ENCODE measurements around the gene SLC25A47. TPM values are rescaled to one million over a fixed set of nuclear protein-coding genes. Genes with fewer than 3 reads are reported as not detected.
"Not testable (repeated sequence)": the region's sequence is repeated elsewhere in the genome, so short reads cannot be mapped to it uniquely, and the experiment has no call there.

The SLC25A47 gene, protein sequence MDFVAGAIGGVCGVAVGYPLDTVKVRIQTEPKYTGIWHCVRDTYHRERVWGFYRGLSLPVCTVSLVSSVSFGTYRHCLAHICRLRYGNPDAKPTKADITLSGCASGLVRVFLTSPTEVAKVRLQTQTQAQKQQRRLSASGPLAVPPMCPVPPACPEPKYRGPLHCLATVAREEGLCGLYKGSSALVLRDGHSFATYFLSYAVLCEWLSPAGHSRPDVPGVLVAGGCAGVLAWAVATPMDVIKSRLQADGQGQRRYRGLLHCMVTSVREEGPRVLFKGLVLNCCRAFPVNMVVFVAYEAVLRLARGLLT
- total RNA-seq (2014; rRNA removed; shearing (Covaris generic)): 0.07 and 0.18 TPM in 2 replicates

DNA sequence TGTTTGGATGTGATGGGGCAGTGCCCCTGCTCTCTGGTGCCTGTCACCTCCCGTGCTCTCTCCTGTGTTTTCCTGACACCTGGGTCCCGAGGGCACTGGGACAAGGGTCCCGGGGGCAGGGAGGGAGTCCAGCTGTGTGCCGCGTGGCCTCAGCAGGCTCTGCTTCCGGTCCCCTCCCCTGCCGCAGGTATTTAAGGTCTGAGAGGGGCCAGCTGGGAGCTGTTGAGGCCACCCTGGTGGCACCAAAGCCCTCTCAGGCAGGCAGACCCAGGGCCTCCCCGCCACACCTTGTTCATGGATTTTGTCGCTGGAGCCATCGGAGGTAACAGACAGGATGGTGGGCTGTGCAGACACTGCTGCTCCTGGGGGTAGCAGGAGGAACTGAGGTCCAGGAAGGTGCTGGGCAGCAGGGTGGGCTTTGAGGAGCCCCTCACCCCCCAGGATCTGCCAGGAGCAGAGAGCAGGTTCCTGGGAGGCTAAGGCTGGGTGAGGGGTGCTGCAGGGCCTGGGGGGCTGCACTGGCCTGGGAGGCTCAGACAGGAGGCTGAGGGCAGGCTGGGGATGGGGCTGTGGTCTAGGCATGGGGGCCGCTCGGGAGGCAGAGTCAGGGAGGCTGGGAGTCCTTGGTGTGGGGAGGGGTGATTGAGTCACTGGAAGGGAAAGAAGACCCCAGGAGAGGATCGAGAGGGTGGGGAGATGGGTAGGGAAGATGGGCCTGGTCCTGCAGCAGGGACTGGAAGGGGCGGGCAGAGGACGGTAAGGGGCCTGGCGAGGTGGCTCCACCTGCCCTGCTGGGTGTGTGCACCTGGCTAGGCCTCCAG is at the start of gene SLC25A47:
Gene SLC25A47 (plus strand): TSS at position 219 of the 821 bp plus-strand sequence. CDS start 76 bp downstream, at position 295.
- no peaks in the 10 kb centered on the region for H3K27me3 ChIP-seq (ENCODE audit: control insufficient read depth, insufficient read depth, low read length)
- DNase-seq: no peak
- no peaks in the 10 kb centered on the region for H3K36me3 ChIP-seq (replicated peaks; ENCODE audit: control insufficient read depth, insufficient read depth, low read length)
- H3K4me3 ChIP-seq (ENCODE audit: insufficient read depth, low read depth, low read length): no peak within 1 kb of the TSS

DNA sequence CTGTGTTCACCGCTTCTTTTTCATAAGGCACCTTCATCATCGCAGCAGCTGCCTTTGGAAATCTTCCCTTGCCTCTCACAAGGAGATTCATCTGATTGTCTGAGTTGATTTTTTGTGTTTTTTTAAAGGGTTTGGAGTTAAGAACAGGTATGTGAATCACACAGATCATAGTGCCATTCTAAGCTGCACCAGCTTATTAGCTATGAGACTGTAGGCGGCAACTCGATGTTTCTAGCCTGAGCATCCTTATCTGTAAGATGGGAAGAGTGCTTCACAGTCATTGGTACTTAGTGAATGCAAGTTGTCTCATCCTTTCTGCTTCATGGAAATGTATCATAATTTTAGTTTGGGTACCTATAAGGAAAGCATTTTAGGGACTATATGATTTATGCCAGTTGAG is 48.9 kb upstream of the SLC25A47 start:
- Histone ChIP-seq H3K36me3 (replicated peaks; ENCODE audit: control insufficient read depth, insufficient read depth, low read length) (peaks cover 5% of the 10 kb centered on the region), H3K4me3 (ENCODE audit: insufficient read depth, low read depth, low read length) (no peak overlapping the region), H3K27me3 (ENCODE audit: control insufficient read depth, insufficient read depth, low read length) (no peaks in the 10 kb centered on the region)
- DNase-seq: no peak

DNA sequence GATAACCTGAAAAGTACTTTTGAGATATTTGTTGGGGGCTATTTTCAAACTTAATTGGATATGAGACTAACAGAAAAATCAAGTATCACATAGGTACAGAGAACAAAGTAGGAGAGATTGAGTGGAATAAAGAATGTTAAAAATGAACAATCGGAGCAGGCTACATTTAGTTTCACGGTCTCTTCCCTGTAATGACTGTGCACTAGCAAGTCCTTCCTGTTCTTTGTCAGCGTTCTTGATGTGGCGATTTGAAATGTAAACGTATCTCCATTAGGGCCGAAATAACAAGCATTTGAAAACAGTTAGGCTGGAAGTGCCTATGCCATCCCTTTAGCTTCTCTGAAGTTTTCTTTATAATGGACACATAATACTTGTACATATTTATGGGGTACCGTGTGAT is 47.9 kb upstream of the SLC25A47 start:
- H3K36me3 ChIP-seq (replicated peaks; ENCODE audit: control insufficient read depth, insufficient read depth, low read length): peaks cover 5% of the 10 kb centered on the region
- no peak overlapping the region for H3K4me3 ChIP-seq (ENCODE audit: insufficient read depth, low read depth, low read length)
- no peak for DNase-seq
- H3K27me3 ChIP-seq (ENCODE audit: control insufficient read depth, insufficient read depth, low read length): no peaks in the 10 kb centered on the region

DNA sequence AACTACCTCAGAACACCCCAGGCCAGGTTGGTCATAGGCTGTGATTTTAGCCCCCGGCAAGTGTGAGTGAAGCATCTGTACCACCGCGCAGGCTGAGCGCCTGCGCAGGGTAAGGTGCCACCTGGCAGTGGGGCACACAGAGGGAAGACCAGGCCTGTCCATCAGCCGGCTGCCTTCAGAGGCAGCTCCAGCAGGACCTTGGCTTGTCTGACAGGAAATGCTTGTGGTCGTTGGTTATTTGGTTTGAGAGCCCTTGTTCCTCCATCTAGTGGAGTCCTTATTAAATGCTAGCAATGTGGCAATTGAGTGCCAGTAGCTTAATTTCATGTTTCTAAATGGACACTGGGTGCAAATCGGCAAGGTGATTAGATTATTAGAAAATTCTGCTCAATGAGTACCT is 44.4 kb upstream of the SLC25A47 start:
- no peak for DNase-seq
- no peak overlapping the region for H3K4me3 ChIP-seq (ENCODE audit: insufficient read depth, low read depth, low read length)
- no peaks in the 10 kb centered on the region for H3K27me3 ChIP-seq (ENCODE audit: control insufficient read depth, insufficient read depth, low read length)
- H3K36me3 ChIP-seq (replicated peaks; ENCODE audit: control insufficient read depth, insufficient read depth, low read length): peaks cover 5% of the 10 kb centered on the region

DNA sequence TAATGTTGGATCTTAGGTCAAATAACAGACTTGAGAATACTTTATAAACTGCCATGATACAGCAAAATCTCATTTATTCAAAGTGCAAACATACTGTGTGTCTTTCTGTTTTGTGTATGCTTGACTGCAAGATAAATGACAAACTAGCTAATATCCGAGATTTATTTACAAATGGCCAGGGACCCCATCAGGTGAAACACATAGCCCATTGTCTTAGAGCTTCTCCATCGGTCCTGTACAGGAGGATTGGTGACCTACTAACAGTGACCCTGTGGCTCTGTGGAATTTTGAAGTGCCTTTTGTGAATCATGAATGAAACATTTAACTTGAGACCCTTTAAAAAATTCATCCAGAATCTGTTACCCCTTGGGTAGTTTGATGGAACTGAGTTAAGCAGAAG is 44.0 kb upstream of the SLC25A47 start:
- H3K4me3 ChIP-seq (ENCODE audit: insufficient read depth, low read depth, low read length): no peak overlapping the region
- H3K36me3 ChIP-seq (replicated peaks; ENCODE audit: control insufficient read depth, insufficient read depth, low read length): peaks cover 5% of the 10 kb centered on the region
- DNase-seq: no peak
- no peaks in the 10 kb centered on the region for H3K27me3 ChIP-seq (ENCODE audit: control insufficient read depth, insufficient read depth, low read length)

DNA sequence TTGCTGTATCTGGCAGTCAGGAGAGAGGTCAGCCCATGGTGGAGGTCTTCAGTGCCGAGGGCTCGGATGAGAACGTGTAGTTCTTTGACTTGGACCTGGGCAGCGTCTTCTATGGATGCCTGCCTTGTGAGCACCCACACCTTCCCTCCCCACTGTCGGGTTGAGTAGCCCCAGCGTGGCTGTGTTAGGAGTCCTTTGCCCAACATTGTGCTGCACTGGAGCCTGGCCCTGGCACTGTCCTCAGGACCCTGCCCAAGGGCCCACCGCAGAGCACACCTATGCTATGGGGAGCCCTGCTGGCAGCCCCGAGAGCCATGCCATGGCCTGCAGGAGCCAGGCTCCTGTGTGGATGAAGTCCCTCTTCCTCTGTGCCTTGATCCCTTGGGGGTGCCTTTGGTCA is 43.6 kb upstream of the SLC25A47 start:
- DNase-seq: no peak
- no peak overlapping the region for H3K4me3 ChIP-seq (ENCODE audit: insufficient read depth, low read depth, low read length)
- peaks cover 5% of the 10 kb centered on the region for H3K36me3 ChIP-seq (replicated peaks; ENCODE audit: control insufficient read depth, insufficient read depth, low read length)
- H3K27me3 ChIP-seq (ENCODE audit: control insufficient read depth, insufficient read depth, low read length): no peaks in the 10 kb centered on the region

DNA sequence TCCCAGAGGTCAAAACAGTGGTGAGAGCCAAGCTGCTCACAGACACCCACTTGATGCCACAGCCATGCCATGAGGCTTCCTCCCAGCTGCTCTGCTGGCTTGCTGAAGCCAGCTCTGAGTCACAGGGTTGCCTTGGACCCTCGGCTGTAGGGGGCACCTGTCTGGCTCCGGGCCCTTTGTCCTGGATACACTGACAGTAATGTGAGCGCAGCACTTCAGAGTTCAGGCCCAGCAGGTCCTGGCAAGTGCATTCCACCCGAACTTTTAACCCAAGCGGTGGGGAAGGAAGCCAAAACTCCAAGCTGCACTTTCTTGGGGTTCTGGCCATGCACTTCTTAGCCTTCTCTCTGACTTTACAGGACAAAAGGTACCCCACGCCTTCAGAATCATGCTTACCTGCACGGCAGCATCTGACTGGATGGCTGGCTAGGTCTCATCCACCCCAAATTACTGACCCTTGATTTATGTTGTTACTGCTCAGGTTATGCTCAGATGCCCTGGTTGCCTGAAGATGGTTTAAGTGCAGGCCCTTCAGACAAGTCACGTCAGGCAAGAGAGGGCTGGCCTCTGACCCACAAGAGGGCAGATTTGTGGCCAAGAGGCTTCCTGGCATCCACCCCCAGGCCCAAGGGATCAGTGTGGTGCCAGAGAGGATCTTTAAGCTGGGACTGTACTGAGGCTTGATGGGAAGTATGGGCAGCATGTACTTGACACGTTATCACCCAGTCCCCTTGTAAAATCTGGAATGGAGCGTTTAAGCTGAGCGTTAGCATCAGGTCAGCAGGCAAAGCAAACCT is 41.7 kb upstream of the SLC25A47 start:
- DNase-seq: peak; percentile 54
- peaks cover 3% of the 10 kb centered on the region for H3K36me3 ChIP-seq (replicated peaks; ENCODE audit: control insufficient read depth, insufficient read depth, low read length)
- no peak overlapping the region for H3K4me3 ChIP-seq (ENCODE audit: insufficient read depth, low read depth, low read length)
- H3K27me3 ChIP-seq (ENCODE audit: control insufficient read depth, insufficient read depth, low read length): no peaks in the 10 kb centered on the region

DNA sequence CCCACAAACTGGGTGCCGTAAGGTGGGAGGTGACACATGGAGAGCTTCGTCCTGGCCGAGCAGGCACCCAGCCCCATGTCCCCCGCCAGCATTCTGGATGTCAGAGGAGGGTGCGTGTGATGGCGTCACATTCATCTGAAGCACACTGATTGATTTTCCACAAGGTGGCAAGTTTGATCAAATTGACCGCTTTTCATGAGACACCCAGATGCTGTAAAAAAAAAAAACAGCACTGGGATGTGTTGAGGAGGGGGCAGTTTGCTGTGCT is 41.1 kb upstream of the SLC25A47 start:
- no peak for DNase-seq
- H3K27me3 ChIP-seq (ENCODE audit: control insufficient read depth, insufficient read depth, low read length): no peaks in the 10 kb centered on the region

DNA sequence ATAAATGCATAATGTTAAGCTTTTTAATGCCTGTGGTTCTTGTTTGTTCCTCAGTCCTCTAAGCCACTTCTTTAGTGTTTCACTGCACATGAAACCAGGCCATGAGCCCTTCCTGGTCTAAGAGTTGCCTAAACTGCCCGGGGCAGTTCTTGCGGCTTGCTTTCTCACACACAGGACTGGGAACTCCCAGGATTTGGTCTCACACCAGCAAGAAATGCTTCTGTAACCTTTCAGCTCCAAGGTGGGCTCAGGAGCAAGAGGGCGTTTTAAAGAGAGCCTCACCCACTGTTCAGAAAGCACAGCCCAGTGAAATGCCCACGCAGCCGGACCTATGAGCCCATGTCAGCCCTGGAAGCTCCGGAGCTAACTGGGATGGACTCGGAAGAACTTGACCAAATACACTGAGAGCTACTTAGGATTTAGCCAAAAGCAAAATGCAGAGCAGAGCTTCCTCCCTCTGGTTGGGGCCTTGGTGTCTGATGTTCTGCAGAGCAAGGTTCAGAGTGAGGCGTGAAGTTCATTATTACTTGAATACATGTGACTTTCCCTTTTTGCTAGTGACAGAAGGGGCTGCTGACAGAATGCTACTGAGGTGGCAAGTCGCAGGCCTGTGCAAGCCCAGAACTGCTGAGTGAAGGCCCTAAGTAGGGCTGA is 40.2 kb upstream of the SLC25A47 start:
- H3K27me3 ChIP-seq (ENCODE audit: control insufficient read depth, insufficient read depth, low read length): no peaks in the 10 kb centered on the region
- H3K4me3 ChIP-seq (ENCODE audit: insufficient read depth, low read depth, low read length): no peak overlapping the region
- no peak for DNase-seq
- no peaks in the 10 kb centered on the region; the same call in none of the 2 replicates for H3K36me3 ChIP-seq (replicated peaks; ENCODE audit: control insufficient read depth, insufficient read depth, low read length)

More for the DNA sequence above, 41.1 kb upstream of the SLC25A47 start:
- Histone ChIP-seq H3K4me3 (ENCODE audit: insufficient read depth, low read depth, low read length) (no peak overlapping the region), H3K36me3 (replicated peaks; ENCODE audit: control insufficient read depth, insufficient read depth, low read length) (peaks cover 3% of the 10 kb centered on the region)

DNA sequence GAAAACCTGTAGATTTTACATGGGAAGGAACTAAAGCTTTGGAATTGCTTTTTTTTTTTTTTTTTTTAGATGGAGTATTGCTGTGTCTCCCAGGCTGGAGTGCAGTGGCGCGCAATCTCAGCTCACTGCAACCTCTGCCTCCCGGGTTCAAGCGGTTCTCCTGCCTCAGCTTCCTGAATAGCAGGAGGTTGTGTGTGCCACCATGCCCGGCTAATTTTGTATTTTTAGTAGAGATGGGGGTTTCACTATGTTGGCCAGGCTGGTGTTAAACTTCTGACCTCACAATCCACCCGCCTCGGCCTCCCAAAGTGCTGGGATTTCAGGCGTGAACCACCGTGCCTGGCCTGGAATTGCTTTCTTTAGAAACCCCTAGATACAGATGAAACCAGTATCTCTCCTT is 39.7 kb upstream of the SLC25A47 start:
- not testable (repeated sequence) for H3K36me3 ChIP-seq (replicated peaks; ENCODE audit: control insufficient read depth, insufficient read depth, low read length); DNase-seq; H3K4me3 ChIP-seq (ENCODE audit: insufficient read depth, low read depth, low read length); H3K27me3 ChIP-seq (ENCODE audit: control insufficient read depth, insufficient read depth, low read length)

DNA sequence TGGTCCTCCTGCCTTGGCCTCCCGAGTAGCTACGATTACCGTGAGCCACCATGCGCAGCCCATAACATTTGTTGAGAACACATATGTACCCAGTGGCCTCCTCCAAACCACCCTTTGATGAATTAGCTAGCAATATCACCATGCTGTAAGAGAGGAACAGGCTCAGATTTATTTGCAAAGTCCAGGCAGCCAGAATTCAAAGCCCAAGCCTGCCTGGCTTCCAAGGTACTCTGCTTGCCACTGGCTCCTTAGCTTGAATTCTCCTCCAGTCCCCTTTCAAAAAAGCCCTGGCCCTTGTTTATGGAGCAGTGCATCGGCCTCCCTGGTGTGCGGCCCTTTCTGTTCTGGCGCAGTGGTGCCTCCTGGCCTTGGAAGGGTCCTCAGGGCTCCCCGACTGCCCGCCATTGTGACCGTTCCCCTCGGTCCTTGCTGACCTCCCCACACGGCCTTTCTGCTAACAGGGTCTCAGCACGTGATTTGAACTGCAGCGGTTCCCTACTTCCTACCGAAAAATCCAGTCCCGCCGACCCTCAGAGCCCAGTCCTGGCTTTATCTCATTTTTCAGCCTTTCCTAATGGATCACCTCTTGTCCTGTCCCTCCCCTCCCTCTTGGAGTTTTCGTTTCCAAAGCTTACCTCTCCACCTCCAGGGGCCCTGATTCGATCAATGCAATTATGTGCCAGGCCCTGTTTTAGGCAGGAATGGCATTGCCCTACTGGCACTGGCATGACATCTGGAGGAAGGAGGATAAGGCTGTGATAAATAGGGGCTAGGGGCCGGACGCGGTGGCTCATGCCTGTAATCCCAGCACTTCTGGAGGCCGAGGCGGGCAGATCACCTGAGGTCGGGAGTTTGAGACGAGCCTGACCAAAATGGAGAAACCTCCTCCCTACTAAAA is 38.9 kb upstream of the SLC25A47 start:
- peak; percentile 57 for DNase-seq

DNA sequence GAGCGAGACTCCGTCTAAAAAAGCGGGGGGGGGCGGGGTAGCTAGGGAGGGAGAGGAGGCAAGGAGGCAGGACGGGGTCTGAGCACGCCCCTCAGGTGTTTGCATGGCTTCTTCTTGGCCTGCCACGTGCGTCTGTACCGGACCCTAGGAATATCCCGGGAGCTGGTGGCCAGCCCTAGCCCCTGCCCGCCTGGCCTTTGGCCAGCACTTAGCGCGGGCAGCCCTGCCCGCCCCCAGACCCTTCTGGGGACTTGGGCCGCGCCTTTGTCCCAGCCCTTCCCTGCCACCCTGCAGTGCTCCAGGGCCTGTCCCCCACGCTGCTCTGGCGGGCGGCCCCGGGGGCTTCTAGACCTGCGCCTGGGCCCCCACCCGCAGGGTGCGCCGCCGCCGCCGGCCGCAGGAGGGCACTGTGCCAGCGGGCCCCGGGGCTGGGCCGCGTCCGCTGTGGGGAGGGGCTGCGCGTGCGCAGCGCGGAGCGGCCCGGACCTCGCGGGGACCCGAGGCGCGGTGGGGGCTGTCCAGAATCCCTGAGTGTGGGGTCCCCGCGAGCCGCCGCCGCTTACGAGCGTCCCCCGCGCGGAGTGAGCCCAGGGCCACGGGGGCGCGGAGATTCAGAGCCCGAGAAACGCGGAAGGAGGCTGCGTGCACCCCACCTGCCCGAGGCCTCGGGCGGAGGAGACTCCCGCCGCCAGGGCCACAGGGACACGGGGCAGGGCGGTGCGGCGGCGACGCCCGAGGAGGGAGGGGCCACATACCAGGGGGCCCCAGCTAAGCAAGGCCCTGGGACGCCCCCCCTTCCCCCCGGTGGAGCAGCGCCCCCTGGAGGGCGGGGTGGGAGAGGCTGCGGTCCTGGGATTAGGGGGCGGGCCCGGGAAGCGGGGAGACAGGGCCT is 37.9 kb upstream of the SLC25A47 start:
- Histone ChIP-seq H3K4me3 (ENCODE audit: insufficient read depth, low read depth, low read length) (peak overlapping the region; percentile 74), H3K36me3 (replicated peaks; ENCODE audit: control insufficient read depth, insufficient read depth, low read length) (peaks cover 2% of the 10 kb centered on the region), H3K27me3 (ENCODE audit: control insufficient read depth, insufficient read depth, low read length) (no peaks in the 10 kb centered on the region)
- DNase-seq: peak; percentile 99

More for the DNA sequence above, 38.9 kb upstream of the SLC25A47 start:
- Histone ChIP-seq H3K4me3 (ENCODE audit: insufficient read depth, low read depth, low read length) (peak overlapping the region; percentile 34), H3K27me3 (ENCODE audit: control insufficient read depth, insufficient read depth, low read length) (no peaks in the 10 kb centered on the region), H3K36me3 (replicated peaks; ENCODE audit: control insufficient read depth, insufficient read depth, low read length) (peaks cover 2% of the 10 kb centered on the region)

DNA sequence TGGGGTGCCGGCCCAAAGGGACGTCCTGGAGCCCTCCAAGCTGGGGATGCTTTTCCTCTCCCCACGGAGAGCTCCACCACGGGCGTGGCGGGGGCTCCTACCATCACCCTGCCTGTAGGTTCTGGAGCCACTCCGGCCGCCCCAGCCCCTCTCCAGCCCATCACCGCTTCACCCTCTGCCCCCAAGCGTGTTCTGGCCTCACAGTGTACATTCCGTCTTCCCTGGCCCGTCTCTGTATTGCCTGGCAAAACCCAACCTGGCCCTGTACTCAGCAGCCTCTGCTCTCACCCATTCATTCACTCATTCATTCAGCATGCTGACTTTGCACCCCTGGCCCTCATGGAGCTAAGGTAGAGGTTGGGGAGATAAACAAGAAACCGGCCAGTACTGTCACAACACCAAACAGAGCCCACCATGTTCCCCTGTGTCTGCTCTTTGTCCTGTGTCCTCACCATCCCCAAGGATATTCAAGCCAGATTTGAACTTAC is 37.2 kb upstream of the SLC25A47 start:
- peak overlapping the region; percentile 74 for H3K4me3 ChIP-seq (ENCODE audit: insufficient read depth, low read depth, low read length)

More for the DNA sequence above, 37.2 kb upstream of the SLC25A47 start:
- Histone ChIP-seq H3K27me3 (ENCODE audit: control insufficient read depth, insufficient read depth, low read length) (no peaks in the 10 kb centered on the region), H3K36me3 (replicated peaks; ENCODE audit: control insufficient read depth, insufficient read depth, low read length) (peaks cover 5% of the 10 kb centered on the region)
- peak; percentile 44 for DNase-seq
